ENCODE measurements around the gene DRG2.

Gene DRG2

DNA sequence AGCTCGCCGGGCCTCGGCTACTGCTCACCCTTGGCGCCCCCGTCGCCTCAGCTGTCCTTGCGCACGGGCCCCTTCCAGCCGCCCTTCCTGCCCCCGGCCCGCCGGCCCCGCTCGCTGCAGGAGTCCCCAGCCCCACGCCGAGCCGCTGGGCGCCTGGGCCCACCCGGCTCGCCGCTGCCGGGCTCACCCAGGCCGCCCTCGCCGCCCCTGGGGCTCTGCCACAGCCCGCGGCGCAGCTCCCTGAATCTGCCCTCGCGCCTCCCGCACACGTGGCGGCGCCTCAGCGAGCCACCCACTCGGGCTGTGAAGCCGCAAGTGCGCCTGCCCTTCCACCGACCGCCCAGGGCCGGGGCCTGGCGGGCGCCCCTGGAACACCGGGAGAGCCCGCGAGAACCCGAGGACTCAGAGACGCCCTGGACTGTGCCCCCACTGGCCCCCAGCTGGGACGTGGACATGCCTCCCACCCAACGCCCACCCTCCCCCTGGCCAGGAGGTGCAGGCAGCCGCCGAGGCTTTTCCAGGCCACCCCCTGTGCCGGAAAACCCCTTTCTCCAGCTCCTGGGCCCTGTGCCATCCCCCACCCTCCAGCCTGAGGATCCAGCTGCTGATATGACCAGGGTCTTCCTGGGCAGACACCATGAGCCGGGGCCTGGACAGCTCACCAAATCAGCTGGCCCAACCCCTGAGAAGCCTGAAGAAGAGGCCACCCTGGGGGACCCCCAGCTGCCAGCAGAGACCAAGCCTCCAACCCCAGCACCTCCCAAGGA lies 33.6 kb downstream of the DRG2 start:
- Histone ChIP-seq H3F3A (ENCODE audit: low read depth) (no peaks in the 10 kb centered on the region), H3K4me1 (ENCODE audit: insufficient read depth, low read length, poor library complexity, severe bottlenecking) (no peaks in the 10 kb centered on the region), H3K4me3 (ENCODE audit: low read length, poor library complexity, severe bottlenecking) (no peak overlapping the region), H3K36me3 (ENCODE audit: insufficient read depth, low read length) (no peaks in the 10 kb centered on the region), H3K9me2 (replicated peaks; ENCODE audit: low read depth, low read length) (no peaks in the 10 kb centered on the region), H3K9ac (ENCODE audit: low read depth, low read length, poor library complexity, severe bottlenecking) (no peak overlapping the region), H3K27me3 (ENCODE audit: insufficient read depth, low read length, poor library complexity, severe bottlenecking) (no peaks in the 10 kb centered on the region), H3K79me2 (ENCODE audit: insufficient read depth, low read length) (no peaks in the 10 kb centered on the region), H3K4me2 (ENCODE audit: low read depth, low read length, poor library complexity, severe bottlenecking) (no peak overlapping the region), H3K9me3 (ENCODE audit: insufficient read depth, low read depth, low read length) (no peaks in the 10 kb centered on the region), H2AFZ (ENCODE audit: low read length) (no peak overlapping the region), H4K20me1 (ENCODE audit: insufficient read depth, low read length, poor library complexity, severe bottlenecking) (no peaks in the 10 kb centered on the region)
- TF ChIP-seq EZH2phosphoT487 (IDR thresholded peaks at IDR 0.05; ENCODE audit: borderline replicate concordance), result no peak
- TF ChIP-seq, protein P1, sequence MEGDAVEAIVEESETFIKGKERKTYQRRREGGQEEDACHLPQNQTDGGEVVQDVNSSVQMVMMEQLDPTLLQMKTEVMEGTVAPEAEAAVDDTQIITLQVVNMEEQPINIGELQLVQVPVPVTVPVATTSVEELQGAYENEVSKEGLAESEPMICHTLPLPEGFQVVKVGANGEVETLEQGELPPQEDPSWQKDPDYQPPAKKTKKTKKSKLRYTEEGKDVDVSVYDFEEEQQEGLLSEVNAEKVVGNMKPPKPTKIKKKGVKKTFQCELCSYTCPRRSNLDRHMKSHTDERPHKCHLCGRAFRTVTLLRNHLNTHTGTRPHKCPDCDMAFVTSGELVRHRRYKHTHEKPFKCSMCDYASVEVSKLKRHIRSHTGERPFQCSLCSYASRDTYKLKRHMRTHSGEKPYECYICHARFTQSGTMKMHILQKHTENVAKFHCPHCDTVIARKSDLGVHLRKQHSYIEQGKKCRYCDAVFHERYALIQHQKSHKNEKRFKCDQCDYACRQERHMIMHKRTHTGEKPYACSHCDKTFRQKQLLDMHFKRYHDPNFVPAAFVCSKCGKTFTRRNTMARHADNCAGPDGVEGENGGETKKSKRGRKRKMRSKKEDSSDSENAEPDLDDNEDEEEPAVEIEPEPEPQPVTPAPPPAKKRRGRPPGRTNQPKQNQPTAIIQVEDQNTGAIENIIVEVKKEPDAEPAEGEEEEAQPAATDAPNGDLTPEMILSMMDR (conservative IDR thresholded peaks at IDR 0.05; ENCODE audit: low read length), result no peak

DNA sequence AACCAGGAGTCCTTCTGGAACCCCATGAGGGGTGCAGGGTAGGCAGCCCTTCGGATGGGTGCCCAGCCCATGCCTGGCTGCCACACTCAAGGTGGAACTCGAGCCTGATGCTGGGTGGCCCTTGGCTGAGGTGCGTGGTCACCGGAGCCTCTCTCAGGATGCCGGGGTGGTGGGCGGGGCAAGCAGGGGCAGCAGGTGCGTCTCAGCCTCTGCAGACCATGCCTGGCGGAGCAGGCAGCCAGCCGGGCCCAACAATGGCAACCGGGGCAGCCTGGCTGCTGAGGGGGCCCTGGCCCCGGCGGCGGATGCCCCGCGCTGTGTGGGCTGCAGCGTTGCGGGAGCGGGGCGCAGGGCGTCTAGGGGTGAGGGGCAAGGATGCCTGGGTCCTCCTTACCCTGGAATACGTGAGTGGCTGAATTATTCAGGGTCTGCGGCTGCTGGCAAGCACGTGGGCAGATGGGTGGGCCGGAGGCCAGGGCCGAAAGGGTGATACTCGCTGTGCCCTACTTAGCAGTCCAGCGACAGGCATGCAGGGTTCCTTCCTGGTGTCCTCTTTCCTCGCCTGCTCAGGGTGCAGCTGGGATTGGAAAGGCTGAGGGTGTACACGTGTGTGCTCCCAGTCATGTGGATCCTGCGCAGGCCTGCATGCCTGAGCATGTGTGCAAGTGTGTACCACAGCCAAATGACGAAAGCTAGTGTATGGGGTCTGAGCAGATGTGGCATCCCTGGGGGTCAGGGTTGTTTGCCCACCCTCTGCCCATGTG lies 35.4 kb downstream of the DRG2 start:
- Histone ChIP-seq H3K9me3 (ENCODE audit: insufficient read depth, low read depth, low read length) (no peaks in the 10 kb centered on the region), H3K9me2 (replicated peaks; ENCODE audit: low read depth, low read length) (no peaks in the 10 kb centered on the region), H4K20me1 (ENCODE audit: insufficient read depth, low read length, poor library complexity, severe bottlenecking) (no peaks in the 10 kb centered on the region), H3K4me3 (ENCODE audit: low read length, poor library complexity, severe bottlenecking) (no peak overlapping the region), H3K79me2 (ENCODE audit: insufficient read depth, low read length) (no peaks in the 10 kb centered on the region), H3F3A (ENCODE audit: low read depth) (no peaks in the 10 kb centered on the region), H3K27me3 (ENCODE audit: insufficient read depth, low read length, poor library complexity, severe bottlenecking) (no peaks in the 10 kb centered on the region), H3K36me3 (ENCODE audit: insufficient read depth, low read length) (no peaks in the 10 kb centered on the region), H3K4me2 (ENCODE audit: low read depth, low read length, poor library complexity, severe bottlenecking) (no peak overlapping the region), H3K9ac (ENCODE audit: low read depth, low read length, poor library complexity, severe bottlenecking) (no peak overlapping the region), H2AFZ (ENCODE audit: low read length) (no peak overlapping the region), H3K4me1 (ENCODE audit: insufficient read depth, low read length, poor library complexity, severe bottlenecking) (no peaks in the 10 kb centered on the region)
- TF ChIP-seq EZH2phosphoT487 (IDR thresholded peaks at IDR 0.05; ENCODE audit: borderline replicate concordance), result no peak
- TF ChIP-seq, protein P1 (conservative IDR thresholded peaks at IDR 0.05; ENCODE audit: low read length), result no peak

DNA sequence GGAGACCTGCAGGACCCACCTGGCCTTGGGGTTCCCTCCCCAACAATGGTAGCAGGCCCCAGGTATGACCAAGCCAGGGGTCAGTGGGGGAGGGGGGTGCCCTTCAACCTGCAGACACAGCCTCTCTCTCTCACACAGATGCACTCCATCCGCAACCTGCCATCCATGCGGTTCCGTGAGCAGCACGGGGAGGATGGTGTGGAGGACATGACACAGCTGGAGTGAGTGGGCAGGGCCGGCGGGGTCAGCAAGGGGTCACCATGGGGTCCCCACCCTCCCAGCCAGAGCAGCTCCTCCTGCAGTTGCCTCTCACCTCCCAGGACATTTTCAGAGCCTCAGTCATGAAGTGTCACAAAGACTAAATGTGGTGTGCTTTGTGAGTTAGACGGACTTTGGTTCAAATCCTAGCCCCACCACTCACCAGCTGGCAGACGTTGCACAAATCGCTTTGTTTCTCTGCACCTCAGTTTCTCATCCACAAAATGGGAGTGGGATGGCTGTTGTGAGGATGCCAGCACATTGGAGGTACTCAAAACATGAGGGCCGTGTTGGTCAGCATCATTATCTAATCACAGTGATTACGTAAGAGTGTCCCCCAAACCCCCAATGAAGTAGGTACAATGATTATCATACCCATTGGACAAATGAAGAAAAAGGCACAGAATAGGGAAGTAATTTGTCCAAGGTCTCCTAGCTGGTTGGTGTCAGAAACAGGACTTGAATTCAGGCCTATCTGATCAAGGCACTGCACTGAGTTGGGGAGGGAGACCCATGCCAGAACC lies 36.8 kb downstream of the DRG2 start:
- no peaks in the 10 kb centered on the region for H3K9me3 ChIP-seq (ENCODE audit: insufficient read depth, low read depth, low read length)
- no peak overlapping the region for H3K9ac ChIP-seq (ENCODE audit: low read depth, low read length, poor library complexity, severe bottlenecking)
- H3K79me2 ChIP-seq (ENCODE audit: insufficient read depth, low read length), result no peaks in the 10 kb centered on the region
- TF ChIP-seq EZH2phosphoT487 (IDR thresholded peaks at IDR 0.05; ENCODE audit: borderline replicate concordance), result no peak
- TF ChIP-seq, protein P1 (conservative IDR thresholded peaks at IDR 0.05; ENCODE audit: low read length), result no peak
- no peaks in the 10 kb centered on the region for H3F3A ChIP-seq (ENCODE audit: low read depth)
- H4K20me1 ChIP-seq (ENCODE audit: insufficient read depth, low read length, poor library complexity, severe bottlenecking), result no peaks in the 10 kb centered on the region
- no peaks in the 10 kb centered on the region for H3K36me3 ChIP-seq (ENCODE audit: insufficient read depth, low read length)
- H3K4me3 ChIP-seq (ENCODE audit: low read length, poor library complexity, severe bottlenecking), result no peak overlapping the region
- H2AFZ ChIP-seq (ENCODE audit: low read length), result no peak overlapping the region
- H3K9me2 ChIP-seq (replicated peaks; ENCODE audit: low read depth, low read length), result no peaks in the 10 kb centered on the region
- H3K4me2 ChIP-seq (ENCODE audit: low read depth, low read length, poor library complexity, severe bottlenecking), result no peak overlapping the region
- no peaks in the 10 kb centered on the region for H3K27me3 ChIP-seq (ENCODE audit: insufficient read depth, low read length, poor library complexity, severe bottlenecking)
- H3K4me1 ChIP-seq (ENCODE audit: insufficient read depth, low read length, poor library complexity, severe bottlenecking), result no peaks in the 10 kb centered on the region
